BLaER1 treated with 17β-estradiol and CSF1 and Interleukin-3, amounts not matched to agents 10 nM and 100 nM (cell line): ENCODE results near the gene GNAL.
"Not testable (repeated sequence)": the region's sequence is repeated elsewhere in the genome, so short reads cannot be mapped to it uniquely, and the experiment has no call there.

Experiments
- H3K27ac ChIP-seq, 11 experiments: shearing (Covaris generic); formaldehyde crosslinking; 2 replicates each; pipeline ENCODE4 v1.8.1; 2022
- H3K27me3 ChIP-seq, 11 experiments: shearing (Covaris generic); formaldehyde crosslinking; 2 replicates each; pipeline ENCODE4 v1.8.1; 2022
- H3K36me3 ChIP-seq, 11 experiments: shearing (Covaris generic); formaldehyde crosslinking; 2 replicates each; pipeline ENCODE4 v1.8.1; 2022
- H3K4me1 ChIP-seq, 10 experiments: shearing (Covaris generic); formaldehyde crosslinking; 2 replicates each; pipeline ENCODE4 v1.8.1; 2022
- H3K4me2 ChIP-seq, 11 experiments: shearing (Covaris generic); formaldehyde crosslinking; 2 replicates each; pipeline ENCODE4 v1.8.1; 2022
- H3K4me3 ChIP-seq, 10 experiments: shearing (Covaris generic); formaldehyde crosslinking; 2 replicates each; pipeline ENCODE4 v1.8.1; 2022
- H3K9ac ChIP-seq, 11 experiments: shearing (Covaris generic); formaldehyde crosslinking; 2 replicates each; pipeline ENCODE4 v1.8.1; 2022
- H3K9me3 ChIP-seq, 11 experiments: shearing (Covaris generic); formaldehyde crosslinking; replicated peaks in 1 of 11; 2 replicates each; pipeline ENCODE4 v1.8.1; 2022
- H4K20me1 ChIP-seq, 11 experiments: shearing (Covaris generic); formaldehyde crosslinking; 2 replicates each; pipeline ENCODE4 v1.8.1; 2022
- Cebpa-rat ChIP-seq, 11 experiments: shearing (Covaris generic); IDR thresholded peaks; 2 replicates each; pipeline ENCODE4 v1.8.1; 2022

GNAL gene

DNA sequence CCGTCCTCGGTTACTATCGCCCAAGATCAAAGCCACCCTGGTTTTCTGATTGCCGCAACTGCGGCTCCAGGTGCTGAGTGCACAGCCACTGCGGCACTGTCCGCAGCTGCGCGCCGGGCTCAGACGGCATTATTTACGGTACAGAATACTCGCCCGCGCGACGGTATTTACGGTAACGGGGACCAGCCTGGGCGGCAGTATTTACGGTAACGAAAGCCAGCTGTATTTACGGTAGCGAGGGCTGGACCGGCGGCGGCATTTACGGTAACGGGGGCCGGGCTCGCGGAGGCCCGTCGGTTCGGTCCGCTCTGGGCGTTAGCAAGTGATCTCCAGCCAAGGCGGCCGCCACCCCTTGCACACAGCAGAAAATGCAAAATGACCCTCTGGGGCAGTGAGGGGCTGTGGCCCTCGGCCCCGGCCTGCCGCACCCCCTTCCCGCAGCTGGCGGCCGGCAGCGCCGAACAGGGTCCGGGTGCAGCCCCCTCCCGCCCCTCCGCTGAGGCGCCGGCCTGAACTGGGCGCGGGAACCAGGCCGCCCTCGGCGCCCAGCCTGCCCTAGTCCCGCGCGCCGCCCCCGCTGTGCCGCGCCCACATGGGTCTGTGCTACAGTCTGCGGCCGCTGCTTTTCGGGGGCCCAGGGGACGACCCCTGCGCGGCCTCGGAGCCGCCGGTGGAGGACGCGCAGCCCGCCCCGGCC, at the start of gene GNAL:
Gene GNAL (plus strand): TSS at position 293 of the 697 bp plus-strand sequence. CDS start 300 bp downstream, at position 593.
- TF ChIP-seq Cebpa-rat (IDR thresholded peaks at IDR 0.05), result no peak
- Histone ChIP-seq H3K4me3 (peak within 1 kb of the TSS; percentile 63 to 77 (median 68)), H4K20me1 (no peaks in the 10 kb centered on the region), H3K27me3 (peaks cover 13 to 25% (median 20%) of the 10 kb centered on the region in 11 experiments), H3K9ac (peak within 1 kb of the TSS; percentile 24 to 76 (median 58); a peak in 21 of 22 replicates), H3K36me3 (no peaks in the 10 kb centered on the region), H3K4me2 (peak within 1 kb of the TSS; percentile 96 to 100 (median 100)), H3K9me3 (peaks cover 0 to 5% (median 0%) of the 10 kb centered on the region in 11 experiments; a peak in 1 of 22 replicates), H3K27ac (peak within 1 kb of the TSS in 1 of 11 experiments; percentile 28; a peak in 2 of 22 replicates), H3K4me1 (peaks cover 4 to 18% (median 9%) of the 10 kb centered on the region in 10 experiments; a peak in 12 of 20 replicates)

DNA sequence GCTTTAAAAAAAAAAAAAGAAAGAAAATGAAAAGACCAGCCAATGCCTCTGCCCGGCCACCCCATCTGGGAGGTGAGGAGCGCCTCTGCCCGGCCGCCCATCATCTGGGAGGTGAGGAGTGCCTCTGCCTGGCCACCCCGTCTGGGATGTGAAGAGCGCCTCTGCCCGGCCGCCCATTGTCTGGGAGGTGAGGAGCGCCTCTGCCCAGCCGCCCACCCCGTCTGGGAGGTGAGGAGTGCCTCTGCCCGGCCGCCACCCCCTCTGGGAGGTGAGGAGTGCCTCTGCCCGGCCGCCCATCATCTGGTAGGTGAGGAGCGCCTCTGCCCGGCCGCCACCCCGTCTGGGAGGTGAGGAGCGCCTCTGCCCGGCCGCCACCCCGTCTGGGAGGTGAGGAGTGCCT, 41.8 kb upstream of the GNAL start:
- not testable (repeated sequence) for H3K27ac ChIP-seq

DNA sequence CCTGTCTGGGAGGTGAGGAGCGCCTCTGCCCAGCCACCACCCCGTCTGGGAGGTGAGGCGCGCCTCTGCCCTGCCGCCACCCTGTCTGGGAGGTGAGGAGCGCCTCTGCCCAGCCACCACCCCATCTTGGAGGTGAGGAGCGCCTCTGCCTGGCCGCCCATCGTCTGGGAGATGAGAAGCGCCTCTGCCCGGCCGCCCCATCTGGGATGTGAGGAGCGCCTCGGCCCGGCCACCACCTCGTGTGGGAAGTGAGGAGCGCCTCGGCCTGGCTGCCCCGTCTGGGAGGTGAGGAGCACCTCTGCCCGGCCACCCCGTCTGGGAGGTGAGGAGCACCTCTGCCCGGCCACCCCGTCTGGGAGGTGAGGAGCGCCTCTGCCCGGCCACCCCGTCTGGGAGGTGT, 41.3 kb upstream of the GNAL start:
- H3K27ac ChIP-seq, H4K20me1 ChIP-seq, H3K27me3 ChIP-seq, H3K9ac ChIP-seq, H3K4me1 ChIP-seq, H3K4me2 ChIP-seq, H3K36me3 ChIP-seq: not testable (repeated sequence)
- H3K4me3 ChIP-seq, result 0 out of 20 replicates have a peak overlapping the region, but pooled peaks of 1 of the 10 experiments have one; percentile 15
- H3K9me3 ChIP-seq, result peaks cover 18 to 35% (median 24%) of the 10 kb centered on the region in 11 experiments

More for the DNA sequence above, 41.8 kb upstream of the GNAL start:
- H3K9ac ChIP-seq, H3K4me3 ChIP-seq, H3K27me3 ChIP-seq, H3K4me2 ChIP-seq, H3K4me1 ChIP-seq, H4K20me1 ChIP-seq, H3K36me3 ChIP-seq: not testable (repeated sequence)
- peaks cover 18 to 35% (median 24%) of the 10 kb centered on the region in 11 experiments for H3K9me3 ChIP-seq

DNA sequence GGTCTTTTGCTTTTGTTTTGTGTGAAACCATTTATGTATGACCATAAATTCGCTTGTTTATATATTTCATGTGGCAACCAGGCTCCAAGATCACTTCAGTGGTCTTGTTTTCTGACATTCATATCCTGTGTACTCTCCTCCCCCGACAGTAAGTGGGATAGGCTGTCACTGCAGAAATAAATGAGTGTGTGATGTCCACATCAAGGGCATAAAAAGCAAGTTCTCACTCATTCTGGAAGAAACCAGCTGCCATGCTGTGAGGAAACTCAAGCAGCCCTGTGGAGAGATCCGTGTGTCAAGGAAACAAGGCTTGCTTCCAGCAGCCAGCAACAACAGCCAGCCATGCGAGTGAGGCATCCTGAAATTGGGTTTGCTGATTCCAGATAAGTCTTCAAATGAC, 39.2 kb upstream of the GNAL start:
- no peak overlapping the region for H3K27ac ChIP-seq
- no peak overlapping the region for H3K9ac ChIP-seq
- no peaks in the 10 kb centered on the region for H3K4me1 ChIP-seq
- H3K4me3 ChIP-seq, result no peak overlapping the region
- H3K9me3 ChIP-seq, result peaks cover 18 to 35% (median 24%) of the 10 kb centered on the region in 11 experiments
- no peaks in the 10 kb centered on the region for H3K36me3 ChIP-seq
- no peak overlapping the region for H3K4me2 ChIP-seq
- no peaks in the 10 kb centered on the region for H4K20me1 ChIP-seq
- TF ChIP-seq Cebpa-rat (IDR thresholded peaks at IDR 0.05), result no peak
- H3K27me3 ChIP-seq, result no peaks in the 10 kb centered on the region

DNA sequence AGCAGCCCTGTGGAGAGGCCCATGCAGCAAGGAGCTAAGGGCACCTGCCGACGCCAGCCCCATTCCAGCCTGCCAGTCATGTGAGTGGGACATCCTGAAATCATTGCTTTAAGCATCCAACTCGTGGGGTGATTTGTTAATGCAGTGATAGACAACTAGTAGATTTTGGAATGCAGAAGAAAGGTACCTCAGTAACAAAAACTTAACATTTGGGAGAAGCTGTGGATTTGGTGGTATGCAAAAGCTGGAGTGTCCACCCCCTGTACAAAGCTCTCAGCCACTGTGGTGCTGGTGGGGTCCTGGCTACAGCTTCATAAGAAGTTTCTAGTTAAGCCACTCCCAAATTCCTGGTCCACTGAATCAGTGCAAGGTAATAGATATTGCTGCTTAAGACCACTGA, 37.2 kb upstream of the GNAL start:
- no peaks in the 10 kb centered on the region for H3K27me3 ChIP-seq
- H3K27ac ChIP-seq, result no peak overlapping the region
- H3K36me3 ChIP-seq, result no peaks in the 10 kb centered on the region
- H3K9ac ChIP-seq, result no peak overlapping the region
- H3K4me3 ChIP-seq, result no peak overlapping the region
- H3K4me1 ChIP-seq, result no peaks in the 10 kb centered on the region
- peaks cover 18 to 35% (median 23%) of the 10 kb centered on the region in 11 experiments for H3K9me3 ChIP-seq
- TF ChIP-seq Cebpa-rat (IDR thresholded peaks at IDR 0.05), result no peak
- H4K20me1 ChIP-seq, result no peaks in the 10 kb centered on the region
- no peak overlapping the region for H3K4me2 ChIP-seq

DNA sequence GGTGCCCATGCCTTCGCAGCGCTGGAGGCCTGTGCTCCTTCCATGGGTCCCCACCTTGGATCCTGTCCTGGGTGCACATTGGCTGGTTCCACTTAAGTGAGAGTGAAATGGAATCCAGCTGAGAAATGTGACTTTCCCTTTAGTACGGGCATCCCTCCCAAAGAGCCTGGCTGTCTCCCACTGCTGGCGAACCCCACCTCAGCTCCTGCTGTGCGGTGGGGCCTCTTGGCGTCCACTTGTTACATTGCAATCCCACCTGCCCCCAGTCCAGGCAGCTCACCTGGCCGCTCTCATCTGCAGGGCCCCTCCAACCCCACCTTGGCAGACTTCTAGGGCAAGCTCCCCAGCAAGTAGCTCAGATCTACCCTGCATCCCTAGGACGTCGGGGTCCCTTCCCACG, 35.5 kb upstream of the GNAL start:
- H3K9me3 ChIP-seq, result peaks cover 5 to 21% (median 9%) of the 10 kb centered on the region in 11 experiments; a peak in 13 of 22 replicates
- no peak overlapping the region for H3K4me2 ChIP-seq
- no peaks in the 10 kb centered on the region for H3K4me1 ChIP-seq
- H3K4me3 ChIP-seq, result no peak overlapping the region
- H4K20me1 ChIP-seq, result no peaks in the 10 kb centered on the region
- H3K36me3 ChIP-seq, result no peaks in the 10 kb centered on the region
- no peak for TF ChIP-seq Cebpa-rat (IDR thresholded peaks at IDR 0.05)
- H3K27ac ChIP-seq, result no peak overlapping the region
- H3K27me3 ChIP-seq, result no peaks in the 10 kb centered on the region
- no peak overlapping the region for H3K9ac ChIP-seq

DNA sequence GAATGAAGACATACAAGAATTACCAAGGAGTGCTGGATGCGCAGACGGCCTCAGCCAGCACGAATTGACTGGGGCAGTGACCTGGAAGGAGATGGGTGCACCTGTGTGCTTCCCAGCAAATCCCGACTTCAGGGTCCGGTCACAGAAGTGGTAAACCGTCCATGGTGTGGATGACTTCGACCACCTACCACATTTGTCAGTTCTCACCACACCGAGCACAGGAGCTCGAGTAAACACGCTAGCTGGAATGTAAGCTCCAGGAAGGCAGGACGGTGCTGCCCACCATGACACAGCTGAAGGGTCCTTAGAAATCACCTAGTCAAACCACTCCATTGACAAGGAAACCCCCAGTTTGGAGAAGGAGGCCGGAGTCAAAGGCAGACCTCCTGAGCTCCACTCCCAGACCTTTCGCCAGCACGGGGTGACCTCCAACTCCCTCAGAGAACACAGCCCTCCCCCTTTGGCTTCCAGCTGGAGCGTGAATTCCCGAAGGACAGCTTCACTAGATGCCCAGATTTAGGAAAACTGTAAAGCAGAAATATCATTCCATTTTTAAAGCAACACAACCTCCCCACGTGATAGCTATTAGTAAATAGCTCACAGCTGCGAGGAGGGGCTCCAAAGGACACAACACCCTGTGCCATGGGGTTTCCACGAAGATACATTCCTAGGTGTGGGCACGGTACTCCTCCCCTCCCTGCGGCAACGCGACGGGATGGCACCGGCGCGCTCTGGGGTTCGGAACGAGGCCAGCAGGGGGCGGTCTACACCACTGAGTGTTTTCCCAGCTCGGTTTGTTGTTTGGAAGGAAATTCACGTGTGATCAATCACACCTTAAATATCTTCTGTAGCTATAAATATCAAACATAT, 34.1 kb upstream of the GNAL start:
- H3K4me2 ChIP-seq, result peak overlapping the region in 1 of 11 experiments; percentile 20; a peak in 1 of 22 replicates
- no peaks in the 10 kb centered on the region for H3K36me3 ChIP-seq
- no peak overlapping the region for H3K4me3 ChIP-seq
- H3K27ac ChIP-seq, result no peak overlapping the region
- H3K27me3 ChIP-seq, result no peaks in the 10 kb centered on the region
- TF ChIP-seq Cebpa-rat (IDR thresholded peaks at IDR 0.05), result no peak
- no peak overlapping the region for H3K9ac ChIP-seq
- peaks cover 0 to 6% (median 0%) of the 10 kb centered on the region in 11 experiments; a peak in 1 of 22 replicates for H3K9me3 ChIP-seq
- H4K20me1 ChIP-seq, result no peaks in the 10 kb centered on the region
- H3K4me1 ChIP-seq, result no peaks in the 10 kb centered on the region

DNA sequence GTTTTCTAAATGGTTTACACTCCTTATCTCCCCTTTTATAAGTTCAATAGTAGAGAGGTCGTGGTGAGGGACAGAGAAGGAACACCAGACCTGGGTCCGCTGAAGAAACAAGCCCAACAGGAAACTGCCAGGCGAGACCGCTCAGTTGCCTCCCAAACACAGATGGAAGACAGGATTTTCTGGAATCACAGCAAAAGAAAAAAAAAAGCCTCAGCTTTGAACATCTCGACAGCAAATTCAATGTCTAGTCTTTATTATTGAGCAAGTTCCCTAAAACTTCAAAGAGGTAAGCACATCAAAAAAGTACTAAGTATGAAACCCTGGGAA, 33.5 kb upstream of the GNAL start:
- no peak overlapping the region for H3K4me3 ChIP-seq
- H3K4me1 ChIP-seq, result peaks cover 0 to 1% (median 0%) of the 10 kb centered on the region in 10 experiments; a peak in 5 of 20 replicates
- no peak for TF ChIP-seq Cebpa-rat (IDR thresholded peaks at IDR 0.05)
- H3K27me3 ChIP-seq, result no peaks in the 10 kb centered on the region
- H3K36me3 ChIP-seq, result no peaks in the 10 kb centered on the region
- H3K27ac ChIP-seq, result no peak overlapping the region
- 0 out of 22 replicates have a peak, but pooled peaks cover 0 to under 1% (median 0%) of the 10 kb centered on the region in 11 experiments for H3K9me3 ChIP-seq
- H4K20me1 ChIP-seq, result no peaks in the 10 kb centered on the region
- no peak overlapping the region for H3K9ac ChIP-seq
- peak overlapping the region in 1 of 11 experiments; percentile 20; a peak in 1 of 22 replicates for H3K4me2 ChIP-seq

DNA sequence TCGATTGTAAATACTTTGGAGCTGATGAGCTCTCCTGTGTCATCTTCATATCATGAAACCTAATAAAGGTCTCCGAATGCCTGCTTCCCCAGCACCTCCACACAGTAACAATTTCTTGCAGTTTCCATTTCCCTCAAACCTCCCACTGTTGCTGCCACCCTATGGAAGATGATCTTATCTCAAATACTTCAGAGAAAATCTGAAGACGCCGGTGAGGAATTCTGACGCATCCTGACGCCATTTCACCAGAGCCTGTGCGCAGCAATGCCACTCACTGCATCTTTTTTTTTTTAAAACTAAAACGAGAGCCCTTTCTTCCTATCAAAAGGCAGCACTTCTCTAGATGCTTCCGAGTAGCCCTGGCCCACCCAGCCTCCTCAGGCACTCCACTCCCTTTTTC, 31.9 kb upstream of the GNAL start:
- no peak overlapping the region for H3K9ac ChIP-seq
- H3K27me3 ChIP-seq, result no peaks in the 10 kb centered on the region
- H3K4me2 ChIP-seq, result no peak overlapping the region
- no peaks in the 10 kb centered on the region for H3K9me3 ChIP-seq
- H3K4me3 ChIP-seq, result no peak overlapping the region
- H4K20me1 ChIP-seq, result no peaks in the 10 kb centered on the region
- no peak for TF ChIP-seq Cebpa-rat (IDR thresholded peaks at IDR 0.05)
- H3K4me1 ChIP-seq, result peaks cover 0 to 13% (median 0%) of the 10 kb centered on the region in 10 experiments; a peak in 6 of 20 replicates
- no peak overlapping the region for H3K27ac ChIP-seq
- H3K36me3 ChIP-seq, result no peaks in the 10 kb centered on the region
